CD14-positive monocyte (primary cell): ENCODE measurements around the gene UGT1A1. TPM values are rescaled to one million over a fixed set of nuclear protein-coding genes. Genes with fewer than 3 reads are reported as not detected.
"Not testable (repeated sequence)": the region's sequence is repeated elsewhere in the genome, so short reads cannot be mapped to it uniquely, and the experiment has no call there.

Experiments
- DNase-seq, 3 donors: peaks; one replicate each; pipeline ENCODE4 v3.0.0-alpha.2; 2011 to 2022
- H2AFZ ChIP-seq: 2 replicates; pipeline ENCODE4 v1.6.0; 2012; ENCODE audit warnings: mild to moderate bottlenecking, low read depth, low read length, inconsistent platforms; ENCODE audit not compliant: insufficient read depth, poor library complexity, severe bottlenecking
- H3K27ac ChIP-seq, 2 donors: 1 replicate in 1 of 2; 2 replicates in 1 of 2; pipeline ENCODE4 v1.5.1; 2012 to 2013; ENCODE audit warnings: low read length in 2 of 2, control low read depth in 1 of 2, inconsistent platforms in 1 of 2, low read depth in 1 of 2, mild to moderate bottlenecking in 1 of 2
- H3K27me3 ChIP-seq, 2 donors: one replicate each; pipeline versions ENCODE4 v1.6.0 to v1.6.1; 2011 to 2013; ENCODE audit warnings: low read length in 2 of 2; ENCODE audit not compliant: control insufficient read depth in 2 of 2, insufficient read depth in 2 of 2
- H3K36me3 ChIP-seq, 2 donors: replicated peaks in 1 of 2; 1 replicate in 1 of 2; 2 replicates in 1 of 2; pipeline versions ENCODE4 v1.5.1 to v1.6.1; 2012 to 2013; ENCODE audit warnings: low read length in 2 of 2, control low read depth in 1 of 2, inconsistent platforms in 1 of 2, mild to moderate bottlenecking in 1 of 2; ENCODE audit not compliant: insufficient read depth in 2 of 2, control insufficient read depth in 1 of 2
- H3K4me1 ChIP-seq, 2 donors: 1 replicate in 1 of 2; 2 replicates in 1 of 2; pipeline versions ENCODE4 v1.5.1 to v1.6.1; 2012 to 2013; ENCODE audit warnings: low read length in 2 of 2, control low read depth in 1 of 2, inconsistent platforms in 1 of 2, mild to moderate bottlenecking in 1 of 2, moderate library complexity in 1 of 2; ENCODE audit not compliant: insufficient read depth in 2 of 2, control insufficient read depth in 1 of 2
- H3K4me2 ChIP-seq: replicated peaks from 2 replicates; pipeline ENCODE3; 2012; ENCODE audit warnings: low read length, moderate library complexity, mild to moderate bottlenecking; ENCODE audit not compliant: poor library complexity, severe bottlenecking; ENCODE audit errors: extremely low read depth
- H3K4me3 ChIP-seq, 3 experiments: fragments of 200-600 bp in 1 of 3; sonication (generic) in 1 of 3; replicated peaks in 1 of 3; 1 replicate in 2 of 3; 2 replicates in 1 of 3; pipeline ENCODE4 v1.5.1; 2011 to 2013; ENCODE audit warnings: low read length in 3 of 3, mild to moderate bottlenecking in 3 of 3, control low read depth in 2 of 3, low read depth in 2 of 3, inconsistent platforms in 1 of 3, moderate library complexity in 1 of 3
- H3K79me2 ChIP-seq: 2 replicates; pipeline ENCODE4 v1.6.0; 2012; ENCODE audit warnings: mild to moderate bottlenecking, control low read depth, inconsistent platforms, low read length, moderate library complexity; ENCODE audit not compliant: insufficient read depth
- H3K9ac ChIP-seq: 2 replicates; pipeline ENCODE4 v1.6.0; 2017; ENCODE audit warnings: low read length, mild to moderate bottlenecking; ENCODE audit not compliant: insufficient read depth, poor library complexity, severe bottlenecking
- H3K9me3 ChIP-seq, 2 donors: replicated peaks in 1 of 2; 1 replicate in 1 of 2; 2 replicates in 1 of 2; pipeline versions ENCODE4 v1.5.1 to v1.6.1; 2012 to 2013; ENCODE audit warnings: low read length in 2 of 2, control low read depth in 1 of 2; ENCODE audit not compliant: control insufficient read depth in 1 of 2, insufficient read depth in 1 of 2
- H4K20me1 ChIP-seq: 2 replicates; pipeline ENCODE4 v1.6.0; 2012; ENCODE audit warnings: mild to moderate bottlenecking, low read length, control low read depth, moderate library complexity; ENCODE audit not compliant: insufficient read depth
- H3K27ac Mint-ChIP-seq, 7 donors: one replicate each; pipeline ENCODE4 v1.8.0; 2020; ENCODE audit warnings: mild to moderate bottlenecking in 7 of 7, mixed read lengths in 7 of 7, moderate library complexity in 6 of 7, inconsistent platforms in 2 of 7
- H3K27me3 Mint-ChIP-seq, 3 donors: one replicate each; pipeline ENCODE4 v1.8.0; 2021 to 2022; ENCODE audit warnings: low read depth in 3 of 3, mild to moderate bottlenecking in 3 of 3, mixed read lengths in 3 of 3, moderate library complexity in 3 of 3, inconsistent platforms in 1 of 3
- H3K36me3 Mint-ChIP-seq, 2 donors: one replicate each; pipeline ENCODE4 v1.8.0; 2020; ENCODE audit warnings: mixed read lengths in 2 of 2, inconsistent platforms in 1 of 2, mild to moderate bottlenecking in 1 of 2
- H3K4me1 Mint-ChIP-seq: one replicate; pipeline ENCODE4 v1.8.0; 2020; ENCODE audit warnings: mild to moderate bottlenecking, mixed read lengths
- H3K4me3 Mint-ChIP-seq, 2 donors: one replicate each; pipeline ENCODE4 v1.8.0; 2020; ENCODE audit warnings: mild to moderate bottlenecking in 2 of 2, mixed read lengths in 2 of 2, moderate library complexity in 1 of 2
- H3K9me3 Mint-ChIP-seq, 7 donors: one replicate each; pipeline ENCODE4 v1.8.0; 2020 to 2022; ENCODE audit warnings: mixed read lengths in 7 of 7, mild to moderate bottlenecking in 6 of 7, moderate library complexity in 6 of 7, inconsistent platforms in 2 of 7
- WGBS: methylation state at CpG from one replicate; pipeline ENCODE4 v1.1.5; 2013; ENCODE audit warnings: missing lambda C conversion rate; ENCODE audit not compliant: insufficient coverage; 5-methylcytosine and 5-hydroxymethylcytosine counted together
- intact Hi-C, 2 donors: fragments of 100-400 bp; cut with micrococcal nuclease; formaldehyde crosslinking; loops; one replicate each; pipeline versions ENCODE4 v1.15.0 to v1.15.1; 2023
- polyA plus RNA-seq, 3 donors: library from polyadenylated mRNA; depleted of rRNA in 1 of 3; unstranded in 2 of 3; stranded (reverse) in 1 of 3; fragments of 300-500 nt in 2 of 3; fragments of >200 nt in 1 of 3; fragmentation: Illumina TruSeq in 2 of 3; gene quantifications; 1 replicate in 2 of 3; 2 replicates in 1 of 3; pipeline ENCODE4 v1.2.3, GENCODE V29; 2012 to 2021
- TF ChIP-seq, protein P1 (sequence below): fragments of 200-600 bp; IDR thresholded peaks from one replicate; pipeline ENCODE4 v1.8.0; 2022; ENCODE audit warnings: antibody characterized with exemption, mild to moderate bottlenecking

Gene UGT1A1
- polyA plus RNA-seq, 3 donors, result not detected

DNA sequence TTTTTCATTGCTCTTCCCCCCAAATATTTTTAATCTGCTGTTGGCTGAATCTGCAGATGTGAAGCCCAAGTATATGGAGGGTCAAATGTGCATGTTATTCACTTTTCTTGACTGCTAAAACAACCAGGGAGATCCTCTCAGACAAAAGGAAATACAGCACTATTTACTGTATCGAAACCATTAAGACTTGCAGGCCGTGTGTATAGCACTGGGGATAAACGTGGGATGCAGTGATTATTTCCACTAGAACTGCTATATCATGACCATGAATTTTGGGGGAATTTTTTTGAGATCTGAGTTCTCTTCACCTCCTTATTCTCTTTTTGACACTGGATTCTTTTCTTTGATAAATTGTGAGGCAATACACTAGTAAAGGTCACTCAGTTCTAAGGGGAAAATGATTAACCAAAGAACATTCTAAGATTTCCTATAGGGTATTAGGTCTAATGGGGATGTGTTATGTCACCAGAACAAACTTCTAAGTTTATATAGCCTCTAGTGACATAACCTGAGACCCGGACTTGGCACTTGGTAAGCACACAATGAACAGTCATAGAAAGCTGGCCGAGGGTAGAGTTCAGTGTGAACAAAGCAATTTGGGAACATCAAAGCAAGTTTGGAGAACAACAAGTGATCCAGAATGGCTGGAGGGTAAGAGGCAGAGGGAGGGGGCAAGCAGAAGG lies 14.9 kb upstream of the UGT1A1 start:
- Histone ChIP-seq H2AFZ (no peak overlapping the region), H3K9me3 (peaks cover under 1 to 5% of the 10 kb centered on the region in 2 donors), H3K27me3 (no peaks in the 10 kb centered on the region), H3K4me2 (no peak overlapping the region), H3K27ac (no peak overlapping the region), H3K79me2 (no peaks in the 10 kb centered on the region), H3K4me3 (no peak overlapping the region), H3K9ac (no peak overlapping the region), H3K4me1 (no peaks in the 10 kb centered on the region), H3K36me3 (no peaks in the 10 kb centered on the region), H4K20me1 (no peaks in the 10 kb centered on the region)
- peaks cover 4 to 15% (median 8%) of the 10 kb centered on the region in 7 donors for H3K9me3 Mint-ChIP-seq
- no peak overlapping the region for H3K4me3 Mint-ChIP-seq
- peaks cover 1 to 5% (median 4%) of the 10 kb centered on the region in 3 donors for H3K27me3 Mint-ChIP-seq
- 71% methylated on average over 1 of the region's 5 CpGs for WGBS
- DNase-seq, result no peak
- H3K27ac Mint-ChIP-seq, result no peak overlapping the region
- no peaks in the 10 kb centered on the region for H3K4me1 Mint-ChIP-seq
- no peaks in the 10 kb centered on the region for H3K36me3 Mint-ChIP-seq
- intact Hi-C loops, result no loop called here
- TF ChIP-seq, protein P1, sequence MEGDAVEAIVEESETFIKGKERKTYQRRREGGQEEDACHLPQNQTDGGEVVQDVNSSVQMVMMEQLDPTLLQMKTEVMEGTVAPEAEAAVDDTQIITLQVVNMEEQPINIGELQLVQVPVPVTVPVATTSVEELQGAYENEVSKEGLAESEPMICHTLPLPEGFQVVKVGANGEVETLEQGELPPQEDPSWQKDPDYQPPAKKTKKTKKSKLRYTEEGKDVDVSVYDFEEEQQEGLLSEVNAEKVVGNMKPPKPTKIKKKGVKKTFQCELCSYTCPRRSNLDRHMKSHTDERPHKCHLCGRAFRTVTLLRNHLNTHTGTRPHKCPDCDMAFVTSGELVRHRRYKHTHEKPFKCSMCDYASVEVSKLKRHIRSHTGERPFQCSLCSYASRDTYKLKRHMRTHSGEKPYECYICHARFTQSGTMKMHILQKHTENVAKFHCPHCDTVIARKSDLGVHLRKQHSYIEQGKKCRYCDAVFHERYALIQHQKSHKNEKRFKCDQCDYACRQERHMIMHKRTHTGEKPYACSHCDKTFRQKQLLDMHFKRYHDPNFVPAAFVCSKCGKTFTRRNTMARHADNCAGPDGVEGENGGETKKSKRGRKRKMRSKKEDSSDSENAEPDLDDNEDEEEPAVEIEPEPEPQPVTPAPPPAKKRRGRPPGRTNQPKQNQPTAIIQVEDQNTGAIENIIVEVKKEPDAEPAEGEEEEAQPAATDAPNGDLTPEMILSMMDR, result no peak

DNA sequence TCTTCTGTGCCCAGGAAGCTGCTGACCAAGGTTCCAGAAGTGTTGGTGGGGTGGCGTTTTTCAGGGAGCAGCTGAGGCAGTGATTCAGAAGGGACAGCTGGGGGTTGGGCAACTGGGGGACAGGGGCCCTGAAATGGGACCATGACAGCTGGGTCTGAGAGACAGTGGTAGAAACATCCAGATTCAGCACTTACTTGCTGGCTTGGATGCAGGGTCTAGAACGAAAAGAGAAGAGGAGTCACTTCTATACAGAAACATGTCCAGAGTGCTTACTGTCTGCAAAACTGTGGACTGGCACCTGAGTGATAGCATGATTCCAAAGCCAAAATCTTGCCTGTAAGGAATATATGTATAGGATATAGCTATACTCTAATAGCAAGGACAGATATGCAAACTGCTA lies 14.2 kb upstream of the UGT1A1 start:
- DNase-seq, H3K4me1 ChIP-seq, H3K36me3 Mint-ChIP-seq, H3K79me2 ChIP-seq, H3K4me2 ChIP-seq, H2AFZ ChIP-seq, H3K4me3 Mint-ChIP-seq, H3K27me3 Mint-ChIP-seq, H3K4me1 Mint-ChIP-seq, H4K20me1 ChIP-seq, H3K27ac Mint-ChIP-seq, H3K27ac ChIP-seq, H3K27me3 ChIP-seq, H3K4me3 ChIP-seq, intact Hi-C loops, H3K36me3 ChIP-seq, H3K9ac ChIP-seq: not testable (repeated sequence)
- WGBS, result 100% methylated on average over 1 of the region's 2 CpGs
- peaks cover 8 to 21% (median 13%) of the 10 kb centered on the region in 7 donors for H3K9me3 Mint-ChIP-seq
- H3K9me3 ChIP-seq, result peaks cover 7 to 11% of the 10 kb centered on the region in 2 donors
